Measurements from ENCODE around the gene USP24. TPM values are rescaled to one million over a fixed set of nuclear protein-coding genes. Genes with fewer than 3 reads are reported as not detected.
"Not testable (repeated sequence)": the region's sequence is repeated elsewhere in the genome, so short reads cannot be mapped to it uniquely, and the experiment has no call there.

Gene USP24
- total and polyA plus RNA-seq, 7 experiments from 2014 or later, result 4.7 to 91.4 (median 71.7) TPM

GRCh38 chr1:55038552-55038838, 176.7 kb downstream of the USP24 start:
- no peaks in the 10 kb centered on the region for H3K36me3 Mint-ChIP-seq
- Histone ChIP-seq H3K27ac (ENCODE audit: low read depth, low read length) (no peak overlapping the region), H3K27me3 (ENCODE audit: control insufficient read depth in 2 of 2, insufficient read depth in 2 of 2, low read length in 2 of 2) (no peaks in the 10 kb centered on the region), H3K36me3 (ENCODE audit: control insufficient read depth in 2 of 3, insufficient read depth in 3 of 3, low read length in 3 of 3) (no peaks in the 10 kb centered on the region), H3K4me1 (ENCODE audit: control insufficient read depth in 2 of 2, insufficient read depth in 2 of 2, low read length in 2 of 2) (no peaks in the 10 kb centered on the region), H3K4me3 (ENCODE audit: low read length) (no peak overlapping the region), H3K9me3 (ENCODE audit: control insufficient read depth in 2 of 3, low read length in 3 of 3) (no peaks in the 10 kb centered on the region)
- ChIA-PET CTCF (no interaction called here), POLR2A (no interaction called here)
- no peak for DNase-seq
- H3K27me3 Mint-ChIP-seq, result peaks cover 57 to 82% (median 66%) of the 10 kb centered on the region in 5 donors
- peaks cover 0 to 6% (median 0%) of the 10 kb centered on the region in 7 donors for H3K4me1 Mint-ChIP-seq
- no peak for ATAC-seq
- no peak overlapping the region for H3K4me3 Mint-ChIP-seq
- H3K27ac Mint-ChIP-seq, result no peak overlapping the region
- no peaks in the 10 kb centered on the region for H3K9me3 Mint-ChIP-seq
- intact Hi-C loops (cut with micrococcal nuclease), result no loop called here

GRCh38 chr1:55037733-55038551, 177.2 kb downstream of the USP24 start:
- H3K4me1 Mint-ChIP-seq, result peaks cover 0 to 6% (median 0%) of the 10 kb centered on the region in 7 donors
- no peak overlapping the region for H3K27ac ChIP-seq (ENCODE audit: low read depth, low read length)
- H3K36me3 ChIP-seq (ENCODE audit: control insufficient read depth in 2 of 3, insufficient read depth in 3 of 3, low read length in 3 of 3), result no peaks in the 10 kb centered on the region
- ChIA-PET POLR2A (no interaction called here), CTCF (no interaction called here)
- no peaks in the 10 kb centered on the region for H3K36me3 Mint-ChIP-seq
- H3K4me1 ChIP-seq (ENCODE audit: control insufficient read depth in 2 of 2, insufficient read depth in 2 of 2, low read length in 2 of 2), result no peaks in the 10 kb centered on the region
- H3K4me3 Mint-ChIP-seq, result no peak overlapping the region
- H3K27ac Mint-ChIP-seq, result no peak overlapping the region
- no peak for DNase-seq
- peaks cover 62 to 85% (median 71%) of the 10 kb centered on the region in 5 donors for H3K27me3 Mint-ChIP-seq
- H3K9me3 ChIP-seq (ENCODE audit: control insufficient read depth in 2 of 3, low read length in 3 of 3), result no peaks in the 10 kb centered on the region
- no peaks in the 10 kb centered on the region for H3K9me3 Mint-ChIP-seq
- no peak overlapping the region for H3K4me3 ChIP-seq (ENCODE audit: low read length)
- H3K27me3 ChIP-seq (ENCODE audit: control insufficient read depth in 2 of 2, insufficient read depth in 2 of 2, low read length in 2 of 2), result no peaks in the 10 kb centered on the region
- intact Hi-C loops (cut with micrococcal nuclease), result no loop called here
- no peak for ATAC-seq

GRCh38 chr1:55035904-55036303, 179.3 kb downstream of the USP24 start:
- Mint-ChIP-seq H3K36me3 (no peaks in the 10 kb centered on the region), H3K27ac (no peak overlapping the region), H3K4me1 (peaks cover 0 to 6% (median 0%) of the 10 kb centered on the region in 7 donors), H3K9me3 (no peaks in the 10 kb centered on the region), H3K27me3 (peaks cover 54 to 71% (median 66%) of the 10 kb centered on the region in 5 donors), H3K4me3 (no peak overlapping the region)
- ChIA-PET CTCF (no interaction called here), POLR2A (no interaction called here)
- ATAC-seq (peak; percentile 57), DNase-seq (no peak)
- H3K4me3 ChIP-seq (ENCODE audit: low read length), result no peak overlapping the region
- intact Hi-C loops (cut with micrococcal nuclease), result no loop called here
- no peaks in the 10 kb centered on the region for H3K36me3 ChIP-seq (ENCODE audit: control insufficient read depth in 2 of 3, insufficient read depth in 3 of 3, low read length in 3 of 3)
- H3K9me3 ChIP-seq (ENCODE audit: control insufficient read depth in 2 of 3, low read length in 3 of 3), result no peaks in the 10 kb centered on the region
- no peaks in the 10 kb centered on the region for H3K4me1 ChIP-seq (ENCODE audit: control insufficient read depth in 2 of 2, insufficient read depth in 2 of 2, low read length in 2 of 2)
- no peak overlapping the region for H3K27ac ChIP-seq (ENCODE audit: low read depth, low read length)
- H3K27me3 ChIP-seq (ENCODE audit: control insufficient read depth in 2 of 2, insufficient read depth in 2 of 2, low read length in 2 of 2), result no peaks in the 10 kb centered on the region

GRCh38 chr1:55034476-55035133, 180.6 kb downstream of the USP24 start:
- Histone ChIP-seq H3K4me1 (ENCODE audit: control insufficient read depth in 2 of 2, insufficient read depth in 2 of 2, low read length in 2 of 2) (no peaks in the 10 kb centered on the region), H3K36me3 (ENCODE audit: control insufficient read depth in 2 of 3, insufficient read depth in 3 of 3, low read length in 3 of 3) (no peaks in the 10 kb centered on the region), H3K27ac (ENCODE audit: low read depth, low read length) (no peak overlapping the region), H3K27me3 (ENCODE audit: control insufficient read depth in 2 of 2, insufficient read depth in 2 of 2, low read length in 2 of 2) (no peaks in the 10 kb centered on the region), H3K9me3 (ENCODE audit: control insufficient read depth in 2 of 3, low read length in 3 of 3) (no peaks in the 10 kb centered on the region), H3K4me3 (ENCODE audit: low read length) (no peak overlapping the region)
- ChIA-PET CTCF (no interaction called here), POLR2A (no interaction called here)
- Mint-ChIP-seq H3K27ac (no peak overlapping the region), H3K9me3 (no peaks in the 10 kb centered on the region), H3K4me3 (no peak overlapping the region), H3K36me3 (no peaks in the 10 kb centered on the region), H3K4me1 (peaks cover 0 to 6% (median 0%) of the 10 kb centered on the region in 7 donors), H3K27me3 (peaks cover 48 to 65% (median 59%) of the 10 kb centered on the region in 5 donors)
- DNase-seq, result no peak
- intact Hi-C loops (cut with micrococcal nuclease), result no loop called here
- no peak for ATAC-seq

GRCh38 chr1:55033265-55033614, 181.9 kb downstream of the USP24 start:
- ChIA-PET POLR2A (no interaction called here), CTCF (no interaction called here)
- no peak overlapping the region for H3K27ac ChIP-seq (ENCODE audit: low read depth, low read length)
- ATAC-seq (no peak), DNase-seq (no peak)
- H3K9me3 ChIP-seq (ENCODE audit: control insufficient read depth in 2 of 3, low read length in 3 of 3), result no peaks in the 10 kb centered on the region
- no peak overlapping the region for H3K4me3 ChIP-seq (ENCODE audit: low read length)
- no peaks in the 10 kb centered on the region for H3K27me3 ChIP-seq (ENCODE audit: control insufficient read depth in 2 of 2, insufficient read depth in 2 of 2, low read length in 2 of 2)
- H3K9me3 Mint-ChIP-seq, result no peaks in the 10 kb centered on the region
- H3K36me3 Mint-ChIP-seq, result no peaks in the 10 kb centered on the region
- H3K36me3 ChIP-seq (ENCODE audit: control insufficient read depth in 2 of 3, insufficient read depth in 3 of 3, low read length in 3 of 3), result no peaks in the 10 kb centered on the region
- H3K27ac Mint-ChIP-seq, result no peak overlapping the region
- H3K27me3 Mint-ChIP-seq, result peaks cover 40 to 56% (median 47%) of the 10 kb centered on the region in 5 donors
- H3K4me3 Mint-ChIP-seq, result no peak overlapping the region
- H3K4me1 Mint-ChIP-seq, result peaks cover 0 to 6% (median 0%) of the 10 kb centered on the region in 7 donors
- intact Hi-C loops (cut with micrococcal nuclease), result no loop called here
- no peaks in the 10 kb centered on the region for H3K4me1 ChIP-seq (ENCODE audit: control insufficient read depth in 2 of 2, insufficient read depth in 2 of 2, low read length in 2 of 2)

GRCh38 chr1:55031098-55031497, 184.1 kb downstream of the USP24 start:
- ATAC-seq; CTCF ChIA-PET; H3K27ac ChIP-seq (ENCODE audit: low read depth, low read length); H3K36me3 Mint-ChIP-seq; H3K4me3 Mint-ChIP-seq; intact Hi-C loops (cut with micrococcal nuclease); H3K36me3 ChIP-seq (ENCODE audit: control insufficient read depth in 2 of 3, insufficient read depth in 3 of 3, low read length in 3 of 3); H3K27ac Mint-ChIP-seq; H3K9me3 Mint-ChIP-seq; DNase-seq; H3K4me1 Mint-ChIP-seq; H3K9me3 ChIP-seq (ENCODE audit: control insufficient read depth in 2 of 3, low read length in 3 of 3); H3K4me1 ChIP-seq (ENCODE audit: control insufficient read depth in 2 of 2, insufficient read depth in 2 of 2, low read length in 2 of 2); H3K27me3 ChIP-seq (ENCODE audit: control insufficient read depth in 2 of 2, insufficient read depth in 2 of 2, low read length in 2 of 2); POLR2A ChIA-PET; H3K4me3 ChIP-seq (ENCODE audit: low read length): not testable (repeated sequence)
- H3K27me3 Mint-ChIP-seq, result peaks cover 22 to 43% (median 28%) of the 10 kb centered on the region in 5 donors

GRCh38 chr1:55026682-55027081, 188.5 kb downstream of the USP24 start:
- H3K9me3 Mint-ChIP-seq; H3K4me1 ChIP-seq (ENCODE audit: control insufficient read depth in 2 of 2, insufficient read depth in 2 of 2, low read length in 2 of 2); H3K36me3 ChIP-seq (ENCODE audit: control insufficient read depth in 2 of 3, insufficient read depth in 3 of 3, low read length in 3 of 3); POLR2A ChIA-PET; H3K4me3 Mint-ChIP-seq; H3K4me3 ChIP-seq (ENCODE audit: low read length); CTCF ChIA-PET; H3K36me3 Mint-ChIP-seq; H3K27ac ChIP-seq (ENCODE audit: low read depth, low read length); ATAC-seq; DNase-seq; H3K27me3 ChIP-seq (ENCODE audit: control insufficient read depth in 2 of 2, insufficient read depth in 2 of 2, low read length in 2 of 2); H3K9me3 ChIP-seq (ENCODE audit: control insufficient read depth in 2 of 3, low read length in 3 of 3); H3K27ac Mint-ChIP-seq; intact Hi-C loops (cut with micrococcal nuclease): not testable (repeated sequence)
- H3K27me3 Mint-ChIP-seq, result peaks cover 0 to 14% (median 0%) of the 10 kb centered on the region in 5 donors
- peaks cover 0 to 13% (median 0%) of the 10 kb centered on the region in 7 donors for H3K4me1 Mint-ChIP-seq

Measured in naive thymus-derived CD4-positive, alpha-beta T cell (primary cell).